GM18858 (cell line): ENCODE measurements around the gene HCRTR1.
"Not testable (repeated sequence)": the region's sequence is repeated elsewhere in the genome, so short reads cannot be mapped to it uniquely, and the experiment has no call there.

Source experiments
- ATAC-seq: cut with Tn5 transposase; IDR thresholded peaks from one replicate; pipeline ENCODE4 v1.9.1; 2021; ENCODE audit not compliant: unreplicated experiment

Gene HCRTR1

DNA sequence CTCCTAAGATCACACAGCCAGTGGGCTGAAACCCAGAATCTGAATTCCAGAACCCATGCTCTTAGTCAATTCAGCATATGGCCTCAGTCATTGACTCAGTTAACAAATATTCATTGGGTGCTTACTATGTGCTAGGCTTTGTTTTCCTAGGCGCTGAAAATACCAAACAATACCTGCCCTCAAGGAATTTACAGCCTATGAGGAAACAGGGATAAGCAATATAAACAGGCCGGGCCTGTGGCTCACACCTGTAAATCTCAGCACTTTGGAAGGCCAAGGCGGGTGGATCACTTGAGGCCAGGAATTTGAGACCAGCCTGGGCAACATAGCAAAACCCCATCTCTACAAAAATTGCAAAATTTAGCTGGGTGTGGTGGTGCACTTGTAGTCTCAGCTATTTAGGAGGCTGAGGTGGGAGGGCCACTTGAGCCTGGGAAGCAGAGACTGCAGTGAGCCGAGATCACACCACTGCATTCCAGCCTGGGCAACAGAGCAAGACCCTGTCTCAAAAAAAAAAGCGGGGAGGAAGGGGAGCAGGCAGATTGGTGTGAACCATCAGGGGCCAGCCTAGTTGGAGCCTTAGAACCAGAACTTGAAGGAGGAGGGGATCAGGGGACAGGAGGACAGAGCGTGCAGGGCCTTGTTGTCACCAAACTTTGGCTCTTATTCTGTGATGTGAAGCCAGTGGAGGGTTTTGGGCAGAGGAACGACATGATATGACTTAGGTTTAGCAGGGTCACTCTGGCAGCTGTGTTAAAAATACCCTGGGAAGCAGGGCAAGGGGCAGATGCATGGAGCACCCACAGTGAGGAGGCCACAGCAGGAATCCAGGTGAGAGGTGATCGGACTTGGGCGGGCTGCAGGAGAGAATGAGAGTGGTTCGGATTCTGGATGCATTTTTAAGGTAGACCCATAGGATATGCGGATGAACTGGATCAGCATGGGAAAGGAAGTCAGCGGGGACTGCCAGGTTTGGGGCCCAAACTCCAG, 35.4 kb upstream of the HCRTR1 start:
- no peak for ATAC-seq

DNA sequence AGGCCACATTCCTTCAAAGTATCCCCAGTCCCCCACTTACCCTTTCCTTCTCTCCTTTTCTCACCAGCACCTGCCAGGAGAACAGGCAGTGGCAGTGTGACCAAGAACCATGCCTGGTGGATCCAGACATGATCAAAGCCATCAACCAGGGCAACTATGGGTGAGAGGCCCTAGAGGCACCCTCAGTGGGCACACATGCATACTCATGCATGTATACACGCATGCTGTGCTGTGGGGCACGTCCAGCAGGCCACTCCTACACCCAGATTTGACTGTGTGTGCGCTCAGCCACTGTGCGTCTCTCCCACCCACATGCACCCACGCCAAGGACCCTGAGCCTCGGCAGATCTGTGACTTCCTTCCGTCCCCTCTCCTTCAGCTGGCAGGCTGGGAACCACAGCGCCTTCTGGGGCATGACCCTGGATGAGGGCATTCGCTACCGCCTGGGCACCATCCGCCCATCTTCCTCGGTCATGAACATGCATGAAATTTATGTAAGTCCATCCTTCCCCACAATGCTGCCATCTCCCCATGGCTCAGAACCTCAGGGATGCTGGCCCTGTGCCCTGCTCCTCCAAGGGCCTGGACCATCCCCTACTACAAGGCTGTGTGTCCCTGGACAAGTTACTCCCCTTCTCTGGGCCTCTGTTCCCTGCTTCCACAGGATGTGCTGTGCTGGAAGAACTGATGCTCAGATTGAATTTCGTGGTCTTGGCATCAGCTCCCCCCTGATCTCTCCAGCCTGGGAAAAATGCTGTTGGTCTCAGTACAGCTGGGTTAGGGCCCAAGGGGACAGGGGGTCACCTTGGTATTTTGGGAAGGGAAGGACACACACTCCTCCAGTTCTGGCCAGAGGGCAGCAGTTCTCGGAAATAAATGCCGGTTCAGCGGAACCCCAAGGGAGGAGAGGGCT, 34.2 kb upstream of the HCRTR1 start:
- ATAC-seq: no peak

GRCh38 chr1:31583995-31584868, 33.3 kb upstream of the HCRTR1 start:
- no peak for ATAC-seq

- no peak for ATAC-seq
Measured at GRCh38 chr1:31584869-31585735, 32.4 kb upstream of the HCRTR1 start.

- no peak for ATAC-seq
Measured at GRCh38 chr1:31585736-31586365, 31.6 kb upstream of the HCRTR1 start.

- no peak for ATAC-seq
Measured at GRCh38 chr1:31586376-31587327, 30.8 kb upstream of the HCRTR1 start.

GRCh38 chr1:31587328-31587699, 30.2 kb upstream of the HCRTR1 start:
- not testable (repeated sequence) for ATAC-seq

DNA sequence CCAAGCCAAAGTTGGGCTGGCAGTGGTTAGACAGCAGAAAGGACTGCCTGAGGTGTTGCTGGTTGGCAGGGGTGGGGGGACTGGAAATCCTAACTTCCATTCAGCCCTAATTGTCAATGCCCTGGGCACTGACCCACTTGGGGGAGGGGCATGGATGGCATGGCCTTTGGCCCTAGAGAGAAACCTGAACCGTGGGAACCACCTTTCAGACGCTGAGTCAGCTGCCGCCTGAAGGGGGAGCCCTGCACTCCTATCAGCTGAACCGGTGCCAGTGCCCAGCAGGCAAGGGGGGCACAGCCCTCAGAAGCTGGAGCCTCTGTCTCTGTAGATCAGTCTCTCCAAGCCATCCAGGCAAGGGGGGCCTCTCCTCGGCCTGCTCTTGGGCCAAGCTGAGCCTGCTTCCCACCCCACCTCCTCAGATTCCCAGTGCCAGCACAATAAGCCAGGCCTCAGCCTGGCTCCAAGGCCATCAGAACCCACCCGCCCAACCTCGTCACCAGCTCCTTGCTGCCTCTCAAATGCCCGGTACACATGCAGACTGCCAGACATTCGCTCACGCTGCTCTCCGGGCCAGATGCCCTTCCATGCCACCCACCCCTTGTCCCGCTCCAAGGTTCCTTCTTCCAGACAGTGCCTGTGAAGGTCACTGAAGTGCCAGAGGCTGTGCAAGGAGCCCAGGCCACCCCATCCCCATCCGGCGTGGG, 29.6 kb upstream of the HCRTR1 start:
- no peak for ATAC-seq

GRCh38 chr1:31588751-31589515, 28.6 kb upstream of the HCRTR1 start:
- no peak for ATAC-seq

- ATAC-seq: no peak
Measured at GRCh38 chr1:31591425-31592093, 25.9 kb upstream of the HCRTR1 start.

DNA sequence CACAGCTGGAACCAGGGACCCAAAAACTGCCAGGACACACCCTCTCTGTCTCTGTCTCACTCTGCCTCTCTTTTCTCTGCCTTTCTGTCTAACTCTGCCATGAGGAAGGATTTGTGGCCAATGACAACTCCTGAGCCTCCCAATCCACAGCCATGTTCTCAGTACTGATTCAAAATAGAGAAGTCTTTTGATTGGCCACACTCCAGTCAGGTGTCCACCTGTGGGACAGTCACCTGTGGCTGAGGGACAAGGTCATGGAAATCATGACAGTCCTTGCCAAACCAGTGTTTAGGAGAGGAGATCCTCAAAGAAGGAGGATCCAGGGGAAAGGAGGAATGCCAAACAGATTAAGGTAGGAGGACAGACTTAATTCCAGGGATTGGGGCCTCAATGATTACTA, 25.4 kb upstream of the HCRTR1 start:
- ATAC-seq: no peak

- no peak for ATAC-seq
Measured at GRCh38 chr1:31593136-31593665, 24.3 kb upstream of the HCRTR1 start.

- ATAC-seq: no peak
Measured at GRCh38 chr1:31593770-31594632, 23.5 kb upstream of the HCRTR1 start.

DNA sequence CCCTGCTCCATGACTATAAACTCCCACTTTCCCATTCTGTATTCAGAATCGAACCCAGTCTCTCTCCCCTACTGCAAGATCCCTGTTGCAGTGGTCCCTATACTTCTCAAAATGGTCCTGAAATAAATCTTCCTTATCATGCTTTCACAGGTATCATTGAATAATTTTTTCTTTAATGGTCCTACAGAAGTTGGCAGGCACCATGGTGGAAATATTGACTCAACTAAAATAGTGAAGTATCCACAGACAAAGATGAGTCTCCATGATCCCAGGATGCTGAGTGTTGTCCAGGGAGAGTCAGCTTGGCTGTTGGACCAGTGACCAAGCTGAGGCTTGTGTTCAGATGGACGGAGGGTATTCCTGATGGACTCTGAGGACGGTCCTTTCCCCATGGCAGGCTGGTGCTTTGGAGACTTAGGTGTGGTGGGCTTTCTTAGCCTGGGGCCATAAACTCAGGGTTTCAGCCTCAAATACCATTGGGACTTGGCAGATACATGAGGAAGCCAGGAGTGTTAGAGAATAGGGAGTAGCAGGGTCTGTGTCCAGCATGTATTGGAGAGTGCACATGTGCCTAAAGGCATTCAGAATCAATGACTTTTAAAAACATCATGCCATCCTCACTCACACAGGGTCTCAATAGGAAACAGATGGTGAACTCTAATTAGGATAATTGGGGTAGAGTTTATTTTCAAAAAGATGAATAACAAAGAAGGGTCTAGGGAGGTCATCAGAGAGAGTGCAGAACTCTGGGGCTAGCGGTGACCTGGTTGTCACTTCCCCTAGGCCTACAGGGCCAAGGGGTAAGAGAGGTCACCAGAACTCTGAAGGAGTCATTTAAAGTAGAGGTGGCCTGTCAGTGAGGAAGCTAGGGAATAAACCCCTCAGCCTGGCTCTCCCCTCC, 21.4 kb upstream of the HCRTR1 start:
- no peak for ATAC-seq
